ENCODE data around the gene FGD2.
A peak's percentile ranks its signal among the peaks of the same experiment; 100 is the strongest.

FGD2 gene, protein sequence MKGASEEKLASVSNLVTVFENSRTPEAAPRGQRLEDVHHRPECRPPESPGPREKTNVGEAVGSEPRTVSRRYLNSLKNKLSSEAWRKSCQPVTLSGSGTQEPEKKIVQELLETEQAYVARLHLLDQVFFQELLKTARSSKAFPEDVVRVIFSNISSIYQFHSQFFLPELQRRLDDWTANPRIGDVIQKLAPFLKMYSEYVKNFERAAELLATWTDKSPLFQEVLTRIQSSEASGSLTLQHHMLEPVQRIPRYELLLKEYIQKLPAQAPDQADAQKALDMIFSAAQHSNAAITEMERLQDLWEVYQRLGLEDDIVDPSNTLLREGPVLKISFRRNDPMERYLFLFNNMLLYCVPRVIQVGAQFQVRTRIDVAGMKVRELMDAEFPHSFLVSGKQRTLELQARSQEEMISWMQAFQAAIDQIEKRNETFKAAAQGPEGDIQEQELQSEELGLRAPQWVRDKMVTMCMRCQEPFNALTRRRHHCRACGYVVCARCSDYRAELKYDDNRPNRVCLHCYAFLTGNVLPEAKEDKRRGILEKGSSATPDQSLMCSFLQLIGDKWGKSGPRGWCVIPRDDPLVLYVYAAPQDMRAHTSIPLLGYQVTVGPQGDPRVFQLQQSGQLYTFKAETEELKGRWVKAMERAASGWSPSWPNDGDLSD

DNA sequence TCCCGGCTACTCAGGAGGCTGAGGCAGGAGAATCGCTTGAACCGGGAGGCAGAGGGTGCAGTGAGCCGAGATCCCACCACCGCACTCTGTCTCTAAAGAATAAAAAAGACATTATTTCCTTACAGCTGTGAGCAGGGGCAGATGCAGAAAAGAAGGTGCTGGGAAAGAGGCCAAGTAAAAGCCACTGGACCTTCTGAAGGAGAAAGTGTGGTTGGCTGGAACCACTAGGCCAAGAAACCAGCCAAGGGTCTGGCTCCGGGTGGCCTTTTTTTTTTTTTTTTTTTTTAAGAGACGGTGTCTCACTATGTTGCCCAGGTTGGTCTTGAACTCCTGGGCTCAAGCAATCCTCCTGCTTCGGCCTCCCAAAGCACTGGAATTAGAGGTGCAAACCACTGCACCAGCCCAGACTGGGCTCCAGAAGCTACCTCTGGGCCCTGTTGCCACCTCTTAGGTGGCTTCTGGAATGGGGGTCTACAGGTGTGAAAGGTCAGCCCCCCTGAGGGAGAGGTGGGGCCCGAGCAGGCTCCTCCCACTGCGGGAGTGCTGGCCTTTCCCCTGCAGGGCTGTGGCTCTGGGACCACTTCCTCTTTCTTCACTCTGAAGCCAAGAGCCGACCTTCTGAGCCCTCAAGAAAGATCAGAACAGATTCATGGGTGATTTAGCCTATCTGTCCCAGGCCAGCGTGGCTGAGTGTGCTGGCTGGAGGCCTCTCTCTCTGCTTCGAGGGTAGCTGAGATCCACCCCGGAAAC lies at the start of gene FGD2:
Gene FGD2 (plus strand): TSS at position 595 of the 750 bp plus-strand sequence. CDS start 163 bp downstream, outside the sequence.
- DNase-seq (ENCODE audit: low read depth in 2 of 2), result no peak

DNA sequence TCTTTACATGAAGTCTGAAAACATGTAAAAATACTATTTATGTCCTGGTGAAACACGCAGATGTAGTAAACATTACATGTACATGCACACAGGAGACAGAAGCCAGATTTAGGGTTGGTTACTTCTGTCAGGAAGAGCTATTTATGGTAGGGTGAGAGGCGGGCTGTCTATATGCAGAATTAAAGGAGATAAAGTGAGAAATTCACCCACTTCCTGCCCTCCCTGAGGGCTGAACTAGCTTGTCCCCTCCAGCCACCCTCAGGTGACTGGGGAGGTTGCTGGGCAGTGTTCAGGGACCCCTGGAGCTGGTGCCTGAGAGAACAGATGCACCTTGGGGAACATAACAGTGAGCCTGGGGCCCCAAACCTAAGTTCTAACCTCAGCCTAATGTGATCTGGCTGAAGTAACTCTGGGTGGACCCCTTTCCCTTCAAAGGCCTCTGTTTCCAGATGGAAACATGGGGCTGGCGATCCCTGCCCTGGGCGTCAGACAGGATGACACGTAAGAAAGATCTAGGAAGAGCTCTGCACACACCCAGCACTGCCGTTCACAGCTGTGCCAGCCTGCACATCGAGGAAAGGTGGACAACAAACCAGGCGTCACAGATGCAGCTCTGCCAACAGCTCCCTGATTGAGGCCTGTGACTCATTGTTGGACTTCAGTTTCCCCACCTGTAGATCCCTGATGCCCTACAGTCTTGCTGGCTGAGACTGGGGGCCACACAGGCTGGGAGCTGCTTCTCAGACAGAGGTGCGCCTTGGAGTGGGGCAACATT lies 49.6 kb upstream of the FGD2 start:
- no peak for DNase-seq (ENCODE audit: low read depth in 2 of 2)

DNA sequence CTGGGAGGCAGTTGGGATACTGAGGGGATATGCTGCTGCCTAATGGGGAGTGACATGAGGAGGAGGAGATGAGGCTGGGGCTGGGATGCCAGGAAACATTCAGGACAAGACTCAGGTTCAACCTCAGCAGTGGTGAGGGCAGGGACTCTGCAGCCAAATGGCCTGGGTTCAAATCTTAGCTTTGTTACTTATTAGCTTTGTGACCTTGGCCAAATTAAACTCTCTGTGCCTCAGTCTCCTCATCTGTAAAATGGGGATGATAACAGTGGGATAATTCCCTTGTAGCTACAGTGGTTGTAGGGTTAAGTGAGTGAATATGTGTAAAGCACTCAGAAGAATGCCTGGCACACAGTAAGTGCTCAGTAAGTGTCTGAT lies 49.0 kb upstream of the FGD2 start:
- DNase-seq (ENCODE audit: low read depth in 2 of 2), result no peak

DNA sequence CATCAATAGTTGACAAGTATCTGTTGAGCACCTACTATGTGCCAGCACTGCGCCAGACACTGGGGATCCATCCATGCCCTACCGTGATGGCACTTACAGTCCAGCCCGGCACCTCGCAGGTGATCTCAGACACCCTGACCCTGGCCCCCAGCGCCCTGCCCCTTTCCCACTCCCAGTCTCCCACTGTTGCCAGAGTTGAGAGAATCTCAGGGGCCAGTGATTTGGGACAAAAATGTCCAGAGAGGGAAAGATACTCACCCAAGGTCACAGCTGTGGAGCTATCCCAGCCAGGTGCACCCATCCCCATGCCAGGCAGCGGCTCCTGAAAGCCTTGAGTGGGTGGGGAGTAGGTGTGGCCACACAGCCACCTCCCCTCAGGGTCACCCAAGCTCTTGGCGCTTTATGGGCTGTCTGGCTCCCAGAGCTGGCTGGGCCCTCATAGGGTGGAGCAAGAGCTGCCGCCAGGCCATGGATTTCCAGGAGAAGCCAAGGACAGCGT lies 47.6 kb upstream of the FGD2 start:
- no peak for DNase-seq (ENCODE audit: low read depth in 2 of 2)

DNA sequence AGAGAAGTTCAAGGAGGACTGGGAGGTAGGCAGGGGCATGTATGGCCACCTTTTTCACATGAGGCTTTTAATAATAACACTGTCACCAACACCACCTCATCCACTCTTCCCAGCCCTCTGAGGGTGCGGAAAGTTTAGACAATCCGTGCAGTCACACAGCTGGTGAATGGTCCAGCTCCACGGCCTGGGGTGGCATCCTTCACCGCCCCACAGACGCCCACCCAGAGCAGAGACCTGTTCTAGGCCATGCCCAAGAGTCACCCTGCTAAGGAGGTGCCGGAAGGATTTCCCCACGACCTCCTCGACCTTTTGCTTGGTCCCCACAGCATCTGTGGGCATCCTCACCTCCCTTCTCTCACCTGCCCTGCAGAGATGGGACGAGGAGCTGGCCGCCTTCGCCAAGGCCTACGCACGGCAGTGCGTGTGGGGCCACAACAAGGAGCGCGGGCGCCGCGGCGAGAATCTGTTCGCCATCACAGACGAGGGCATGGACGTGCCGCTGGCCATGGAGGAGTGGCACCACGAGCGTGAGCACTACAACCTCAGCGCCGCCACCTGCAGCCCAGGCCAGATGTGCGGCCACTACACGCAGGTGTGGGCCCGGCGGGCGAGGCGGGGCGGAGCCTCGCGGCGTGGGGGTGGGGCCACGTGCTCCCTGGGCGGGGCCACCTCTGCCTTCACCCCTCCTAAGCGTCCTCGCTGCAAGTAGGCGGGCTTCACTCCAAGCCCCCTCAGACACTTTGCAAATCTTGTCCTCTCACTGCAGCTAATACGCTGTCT lies 46.5 kb upstream of the FGD2 start:
- no peak for DNase-seq (ENCODE audit: low read depth in 2 of 2)

DNA sequence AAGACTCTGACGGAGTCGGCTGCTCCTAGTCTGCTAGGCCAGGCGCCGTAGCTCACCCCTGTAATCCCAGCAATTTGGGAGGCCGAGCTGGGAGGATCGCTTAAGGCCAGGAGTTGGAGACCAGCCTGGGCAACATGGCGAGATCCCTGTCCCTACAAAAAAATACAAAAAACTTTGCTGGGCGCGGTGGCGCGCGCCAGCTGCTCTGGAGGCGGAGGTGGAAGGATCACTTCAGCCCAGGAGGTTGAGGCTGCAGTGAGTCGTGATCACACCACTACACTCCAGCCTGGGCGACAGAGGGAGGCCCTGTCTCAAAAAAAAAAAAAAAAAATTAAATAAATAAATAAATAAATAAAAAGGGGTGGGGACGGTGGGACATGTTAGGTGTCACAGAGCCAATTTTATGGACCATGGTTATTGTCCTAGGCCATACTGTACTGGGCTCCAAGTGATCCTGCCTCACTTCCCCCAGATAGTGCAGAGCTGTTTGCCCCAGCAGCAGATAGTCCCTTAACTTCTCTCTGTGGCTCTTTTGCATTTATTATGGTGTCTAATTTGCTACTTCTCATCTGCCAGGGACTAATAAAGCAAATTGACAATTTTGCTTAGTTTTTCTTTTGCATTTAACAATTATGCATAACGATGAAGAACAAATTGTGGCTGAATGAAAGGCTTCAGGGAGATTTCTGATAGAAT lies 45.8 kb upstream of the FGD2 start:
- no peak for DNase-seq (ENCODE audit: low read depth in 2 of 2)

DNA sequence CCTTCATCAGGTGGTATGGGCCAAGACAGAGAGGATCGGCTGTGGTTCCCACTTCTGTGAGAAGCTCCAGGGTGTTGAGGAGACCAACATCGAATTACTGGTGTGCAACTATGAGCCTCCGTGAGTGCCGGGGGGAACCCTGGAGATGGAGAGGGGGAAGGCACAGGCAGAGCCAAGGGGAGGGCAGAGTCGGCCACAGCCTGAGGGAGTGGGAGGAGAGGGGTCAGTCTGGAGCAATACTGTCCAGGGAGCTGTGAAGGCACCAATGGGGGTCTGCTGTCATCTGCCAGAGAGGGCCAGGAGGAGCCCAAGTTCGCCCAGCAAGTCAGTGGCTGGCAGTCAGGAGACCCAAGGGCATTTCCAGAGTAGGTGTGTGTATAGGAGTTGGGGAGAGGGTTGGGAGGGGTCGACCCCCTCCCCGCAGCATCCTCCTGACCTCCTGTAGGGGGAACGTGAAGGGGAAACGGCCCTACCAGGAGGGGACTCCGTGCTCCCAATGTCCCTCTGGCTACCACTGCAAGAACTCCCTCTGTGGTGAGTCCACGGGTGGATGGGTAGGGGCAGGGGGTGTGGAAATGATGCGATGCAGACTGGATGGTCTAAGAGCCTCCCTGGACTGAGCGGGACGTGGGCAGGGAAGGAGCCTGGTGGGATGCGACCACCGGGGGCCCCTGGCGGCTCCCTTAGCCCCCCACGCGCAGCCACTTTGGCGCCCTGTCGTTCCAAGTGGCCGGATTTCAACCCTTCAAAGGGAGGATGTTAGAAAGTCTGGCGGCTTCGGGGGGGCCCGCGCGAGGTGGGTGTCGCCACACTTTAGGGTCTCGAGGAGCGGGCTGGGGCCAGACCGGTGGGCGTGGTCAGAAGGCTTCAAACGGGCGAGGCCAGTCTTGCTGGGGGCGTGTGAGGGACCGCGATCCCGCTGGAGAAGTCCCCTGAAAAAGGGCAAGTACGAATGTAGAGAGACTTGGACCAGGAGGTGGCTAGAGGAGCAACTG lies 43.7 kb upstream of the FGD2 start:
- no peak for DNase-seq (ENCODE audit: low read depth in 2 of 2)

DNA sequence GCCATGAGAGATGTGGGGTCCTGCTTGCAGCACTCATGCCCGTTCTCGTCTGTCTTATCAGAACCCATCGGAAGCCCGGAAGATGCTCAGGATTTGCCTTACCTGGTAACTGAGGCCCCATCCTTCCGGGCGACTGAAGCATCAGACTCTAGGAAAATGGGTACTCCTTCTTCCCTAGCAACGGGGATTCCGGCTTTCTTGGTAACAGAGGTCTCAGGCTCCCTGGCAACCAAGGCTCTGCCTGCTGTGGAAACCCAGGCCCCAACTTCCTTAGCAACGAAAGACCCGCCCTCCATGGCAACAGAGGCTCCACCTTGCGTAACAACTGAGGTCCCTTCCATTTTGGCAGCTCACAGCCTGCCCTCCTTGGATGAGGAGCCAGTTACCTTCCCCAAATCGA lies 42.6 kb upstream of the FGD2 start:
- peak; percentile 37 to 61 for DNase-seq (ENCODE audit: low read depth in 2 of 2)

DNA sequence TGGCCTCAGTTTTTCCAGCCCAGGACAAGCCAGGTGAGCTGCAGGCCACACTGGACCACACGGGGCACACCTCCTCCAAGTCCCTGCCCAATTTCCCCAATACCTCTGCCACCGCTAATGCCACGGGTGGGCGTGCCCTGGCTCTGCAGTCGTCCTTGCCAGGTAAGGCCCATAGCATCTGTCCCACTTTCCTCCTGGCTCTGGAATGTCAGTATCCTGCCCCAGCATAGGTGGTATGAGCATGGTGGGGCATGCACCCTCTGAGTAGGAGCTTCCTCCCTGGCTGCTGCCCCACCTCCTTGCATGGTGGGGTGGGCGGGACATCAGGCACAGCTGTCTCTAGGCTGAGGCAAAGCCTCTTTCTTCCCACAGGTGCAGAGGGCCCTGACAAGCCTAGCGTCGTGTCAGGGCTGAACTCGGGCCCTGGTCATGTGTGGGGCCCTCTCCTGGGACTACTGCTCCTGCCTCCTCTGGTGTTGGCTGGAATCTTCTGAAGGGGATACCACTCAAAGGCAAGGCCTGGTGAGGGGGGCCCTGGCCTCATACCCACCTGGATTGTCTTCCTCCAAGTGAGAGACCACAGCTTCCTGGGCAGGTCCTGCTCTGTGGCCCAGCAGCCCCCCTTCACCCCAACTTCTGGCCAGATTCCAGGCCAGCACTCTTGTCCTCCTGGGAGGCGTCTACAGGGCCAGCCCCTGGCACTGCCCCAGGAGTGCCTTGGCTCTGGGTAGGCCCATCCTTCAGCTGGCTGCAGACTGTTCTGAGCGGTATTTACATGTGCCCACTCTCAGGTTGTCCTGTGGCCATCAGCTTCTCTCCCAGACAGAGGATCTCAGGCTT lies 41.8 kb upstream of the FGD2 start:
- no peak for DNase-seq (ENCODE audit: low read depth in 2 of 2)

DNA sequence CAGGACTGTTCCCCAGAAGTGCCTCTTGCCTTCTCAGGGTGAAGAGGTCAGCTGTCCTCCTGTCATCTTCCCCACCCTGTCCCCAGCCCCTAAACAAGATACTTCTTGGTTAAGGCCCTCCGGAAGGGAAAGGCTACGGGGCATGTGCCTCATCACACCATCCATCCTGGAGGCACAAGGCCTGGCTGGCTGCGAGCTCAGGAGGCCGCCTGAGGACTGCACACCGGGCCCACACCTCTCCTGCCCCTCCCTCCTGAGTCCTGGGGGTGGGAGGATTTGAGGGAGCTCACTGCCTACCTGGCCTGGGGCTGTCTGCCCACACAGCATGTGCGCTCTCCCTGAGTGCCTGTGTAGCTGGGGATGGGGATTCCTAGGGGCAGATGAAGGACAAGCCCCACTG lies 41.1 kb upstream of the FGD2 start:
- DNase-seq (ENCODE audit: low read depth in 2 of 2), result no peak

DNA sequence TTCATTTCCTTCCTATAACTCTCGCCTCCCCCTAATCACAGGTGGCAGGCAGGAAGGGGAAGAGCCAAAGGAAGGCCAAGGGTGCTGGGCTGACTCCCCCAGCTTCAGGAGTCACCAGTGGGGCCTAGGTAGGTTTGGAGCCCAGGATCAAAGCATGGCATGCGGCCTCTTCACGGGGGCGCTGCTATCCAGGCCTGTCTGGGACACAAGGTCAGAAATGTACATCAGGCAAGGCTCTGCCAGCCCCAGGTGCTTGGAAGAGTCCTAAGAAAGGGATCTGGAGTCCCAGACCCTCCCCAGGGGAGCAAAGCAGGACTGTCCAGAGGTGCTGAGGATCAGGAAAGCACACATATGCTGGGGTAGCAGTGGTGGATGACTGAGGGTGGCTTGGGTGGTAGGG lies 40.5 kb upstream of the FGD2 start:
- no peak for DNase-seq (ENCODE audit: low read depth in 2 of 2)

DNA sequence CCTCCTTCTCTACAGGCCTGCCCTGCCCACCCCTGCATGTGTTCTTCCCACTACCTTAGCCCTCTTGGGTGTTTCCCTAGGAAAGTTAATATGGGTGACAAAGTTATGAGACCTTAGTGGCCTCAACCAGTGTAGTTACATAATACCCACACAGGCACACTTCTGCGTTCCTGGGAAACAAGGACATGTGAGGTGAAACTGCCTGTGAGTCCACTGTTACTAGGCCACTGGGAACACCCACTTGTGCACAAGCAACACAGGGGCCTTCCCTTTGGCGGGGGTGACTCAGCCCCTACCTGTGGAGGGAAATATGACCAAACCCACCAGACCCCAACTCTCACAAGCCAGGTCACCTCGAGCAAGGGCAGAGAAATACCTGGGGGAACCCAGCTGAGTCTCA lies 38.2 kb upstream of the FGD2 start:
- DNase-seq (ENCODE audit: low read depth in 2 of 2), result no peak

DNA sequence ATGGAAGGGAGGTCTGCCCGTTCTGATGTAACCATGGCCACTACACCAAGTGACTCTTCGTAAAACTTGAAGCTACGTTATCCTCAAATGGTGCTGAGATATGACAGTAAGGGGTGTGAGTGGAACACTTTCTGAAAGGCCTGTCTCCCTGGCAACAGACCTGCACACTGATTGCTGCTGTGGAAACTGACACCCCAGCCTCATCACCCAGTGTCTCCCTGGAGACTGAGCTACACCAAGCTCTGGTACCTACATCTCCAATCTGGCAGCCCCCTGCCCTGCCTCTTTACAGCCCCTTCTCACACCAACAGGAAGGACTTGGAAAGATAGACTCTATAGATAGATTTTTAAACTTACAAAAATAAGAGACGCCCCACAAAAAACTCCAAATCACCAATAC lies 37.7 kb upstream of the FGD2 start:
- DNase-seq (ENCODE audit: low read depth in 2 of 2), result no peak

DNA sequence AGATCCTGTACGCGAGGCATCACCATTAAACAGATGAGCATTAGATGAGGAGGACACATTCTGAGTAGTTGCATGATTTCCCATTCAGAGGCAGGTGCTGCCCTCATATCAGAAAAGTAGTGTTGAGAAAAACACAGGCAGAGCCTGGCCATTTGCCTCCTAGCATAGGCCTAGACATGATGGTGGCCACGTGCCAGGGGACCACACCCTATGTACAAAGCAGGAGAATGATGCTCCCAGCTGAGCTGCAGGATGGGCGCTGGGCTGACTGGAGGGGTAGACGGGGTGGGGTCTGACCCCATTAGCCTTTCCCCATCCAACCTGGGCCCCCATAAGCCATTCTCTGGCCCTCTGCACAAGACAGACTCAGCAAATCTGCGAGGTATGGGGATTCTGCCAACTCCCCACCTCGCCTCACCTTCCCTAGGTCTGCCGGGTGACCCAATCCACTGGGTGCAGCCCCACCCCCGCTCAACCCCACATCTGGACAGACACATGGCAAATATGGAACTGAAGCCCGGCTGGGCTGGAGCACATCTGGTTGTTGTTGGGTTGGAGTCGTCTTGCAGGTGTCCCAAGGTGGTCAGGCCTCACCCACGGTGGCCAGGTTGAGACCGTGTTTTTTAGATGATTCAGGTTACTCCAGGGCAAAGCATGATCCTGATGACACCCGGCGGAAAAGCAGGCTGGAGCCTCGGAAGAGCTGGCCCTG lies 37.0 kb upstream of the FGD2 start:
- no peak for DNase-seq (ENCODE audit: low read depth in 2 of 2)

DNA sequence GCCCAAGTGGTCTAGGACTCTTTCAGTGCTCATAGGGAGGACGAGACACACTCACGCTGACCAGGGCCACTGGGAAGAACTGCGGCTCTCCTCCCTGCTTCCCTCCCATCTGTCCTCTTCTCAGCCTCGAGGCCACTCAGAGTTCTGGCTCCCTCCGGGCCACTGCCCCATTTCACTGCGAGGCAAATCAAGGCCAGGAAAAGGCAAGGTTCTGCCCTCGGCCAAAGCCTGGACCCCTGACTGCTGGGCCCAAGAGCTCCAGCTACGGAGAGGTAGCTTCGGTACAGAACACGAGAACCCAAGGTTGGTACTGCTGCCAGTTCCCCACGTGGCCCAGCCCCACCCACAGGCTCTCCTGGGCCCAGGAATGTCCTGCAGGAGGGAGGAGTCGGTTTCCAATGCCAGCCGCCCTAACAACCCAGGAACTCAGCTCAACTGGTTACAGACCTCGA lies 36.2 kb upstream of the FGD2 start:
- DNase-seq (ENCODE audit: low read depth in 2 of 2), result no peak

DNA sequence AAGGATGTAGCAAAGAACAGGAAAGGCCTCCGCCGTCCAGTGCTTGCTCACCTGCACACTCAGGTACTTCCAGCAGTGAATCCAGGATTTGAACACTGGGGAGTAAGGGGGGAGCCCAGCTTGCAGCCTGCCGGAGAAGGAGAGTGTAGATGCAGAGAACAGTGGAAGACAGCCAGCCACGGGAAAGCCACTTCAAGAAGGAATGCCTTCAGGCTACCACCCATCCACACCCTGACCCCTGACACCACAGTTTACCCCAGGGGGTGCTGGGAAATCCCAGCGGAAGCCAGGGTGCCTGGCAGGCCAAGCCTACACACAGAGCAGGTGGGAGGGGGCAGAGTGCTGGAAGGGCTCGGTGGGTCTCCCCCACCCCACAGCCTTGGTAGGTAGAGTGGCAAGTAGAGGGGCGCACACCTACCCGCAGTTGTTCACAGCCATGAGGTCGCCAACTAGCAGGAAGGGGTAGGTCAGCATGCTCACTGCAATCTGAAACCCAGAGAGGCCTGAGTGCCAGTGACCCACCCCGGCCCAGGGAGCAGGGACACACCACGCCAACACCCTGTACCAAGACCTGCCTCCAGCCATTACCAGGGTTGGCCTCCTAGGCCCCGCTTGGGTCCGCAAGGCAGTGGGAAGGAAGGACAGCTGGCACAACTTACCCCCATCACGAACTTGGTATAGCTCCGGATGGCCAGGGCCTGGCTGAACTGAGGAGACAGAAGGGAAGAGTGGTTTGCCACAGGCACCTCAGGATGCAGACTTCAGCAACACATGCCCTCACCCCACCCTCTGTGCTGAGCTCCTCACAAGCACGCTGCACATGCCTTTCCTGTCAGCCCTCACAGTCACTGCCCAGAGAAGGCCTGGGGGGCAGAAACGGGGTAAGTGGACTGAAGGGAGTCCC lies 35.2 kb upstream of the FGD2 start:
- DNase-seq (ENCODE audit: low read depth in 2 of 2), result no peak

All from stimulated activated CD8-positive, alpha-beta memory T cell treated with anti-CD3 and anti-CD28 coated beads, Interleukin-2, amount 100 ng/mL, for 1 hour (primary cell).